Mucosa of stomach (tissue), 1 donor: ENCODE results near the gene NCR2.

Experiments
- H3K27me3 ChIP-seq: one replicate; pipeline ENCODE4 v1.7.0; 2013; ENCODE audit warnings: mild to moderate bottlenecking, low read length; ENCODE audit not compliant: control insufficient read depth, insufficient read depth
- H3K36me3 ChIP-seq: one replicate; pipeline ENCODE4 v1.7.0; 2013; ENCODE audit warnings: low read length; ENCODE audit not compliant: control insufficient read depth, insufficient read depth
- H3K4me1 ChIP-seq: one replicate; pipeline ENCODE4 v1.7.0; 2013; ENCODE audit warnings: mild to moderate bottlenecking, low read length; ENCODE audit not compliant: control insufficient read depth, insufficient read depth
- H3K4me3 ChIP-seq: one replicate; pipeline ENCODE4 v1.7.0; 2013; ENCODE audit warnings: low read length
- H3K9ac ChIP-seq: one replicate; pipeline ENCODE4 v1.7.0; 2013; ENCODE audit warnings: mild to moderate bottlenecking, low read length, moderate library complexity
- H3K9me3 ChIP-seq: one replicate; pipeline ENCODE4 v1.7.0; 2013; ENCODE audit warnings: mild to moderate bottlenecking, low read length, moderate library complexity; ENCODE audit not compliant: control insufficient read depth
- donor health status: Pancreatic carcinoma.

The NCR2 gene

GRCh38 chr6:41386594-41386993, 51.2 kb downstream of the NCR2 start:
- H3K9me3 ChIP-seq = no peaks in the 10 kb centered on the region
- no peak overlapping the region for H3K9ac ChIP-seq
- H3K36me3 ChIP-seq = no peaks in the 10 kb centered on the region
- H3K27me3 ChIP-seq = peaks cover 14% of the 10 kb centered on the region
- no peaks in the 10 kb centered on the region for H3K4me1 ChIP-seq
- H3K4me3 ChIP-seq = no peak overlapping the region

DNA sequence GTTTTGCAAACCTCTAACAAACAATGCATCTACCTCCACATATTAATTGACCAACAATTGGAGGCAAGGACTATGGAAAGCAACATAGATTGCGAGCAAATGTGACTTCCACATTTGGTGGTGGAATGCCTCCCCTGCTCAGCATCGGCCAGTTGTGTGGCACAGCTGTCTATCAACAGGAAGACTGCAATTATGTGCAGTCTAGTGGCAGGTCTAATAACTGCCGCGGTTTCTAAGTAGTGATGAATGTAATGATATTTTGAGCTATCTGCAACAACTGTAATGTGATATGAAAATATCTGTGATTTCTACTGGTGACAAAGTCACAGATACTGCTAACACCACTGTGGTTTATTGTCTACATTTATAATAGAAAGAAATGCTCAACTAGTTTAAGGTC, 56.8 kb downstream of the NCR2 start:
- Histone ChIP-seq H3K27me3 (no peaks in the 10 kb centered on the region), H3K4me3 (no peak overlapping the region), H3K36me3 (no peaks in the 10 kb centered on the region), H3K9me3 (no peaks in the 10 kb centered on the region), H3K9ac (no peak overlapping the region), H3K4me1 (no peaks in the 10 kb centered on the region)

- Histone ChIP-seq H3K4me3 (no peak overlapping the region), H3K9ac (no peak overlapping the region), H3K36me3 (no peaks in the 10 kb centered on the region), H3K4me1 (no peaks in the 10 kb centered on the region), H3K9me3 (no peaks in the 10 kb centered on the region), H3K27me3 (no peaks in the 10 kb centered on the region)
Measured at GRCh38 chr6:41396335-41396734, 60.9 kb downstream of the NCR2 start.

- H3K36me3 ChIP-seq = no peaks in the 10 kb centered on the region
- no peaks in the 10 kb centered on the region for H3K9me3 ChIP-seq
- H3K4me1 ChIP-seq = no peaks in the 10 kb centered on the region
- H3K9ac ChIP-seq = no peak overlapping the region
- H3K27me3 ChIP-seq = no peaks in the 10 kb centered on the region
- H3K4me3 ChIP-seq = no peak overlapping the region
Measured at GRCh38 chr6:41399424-41399823, 64.0 kb downstream of the NCR2 start.
